ENCODE data around the gene WRAP53.

The WRAP53 gene

DNA sequence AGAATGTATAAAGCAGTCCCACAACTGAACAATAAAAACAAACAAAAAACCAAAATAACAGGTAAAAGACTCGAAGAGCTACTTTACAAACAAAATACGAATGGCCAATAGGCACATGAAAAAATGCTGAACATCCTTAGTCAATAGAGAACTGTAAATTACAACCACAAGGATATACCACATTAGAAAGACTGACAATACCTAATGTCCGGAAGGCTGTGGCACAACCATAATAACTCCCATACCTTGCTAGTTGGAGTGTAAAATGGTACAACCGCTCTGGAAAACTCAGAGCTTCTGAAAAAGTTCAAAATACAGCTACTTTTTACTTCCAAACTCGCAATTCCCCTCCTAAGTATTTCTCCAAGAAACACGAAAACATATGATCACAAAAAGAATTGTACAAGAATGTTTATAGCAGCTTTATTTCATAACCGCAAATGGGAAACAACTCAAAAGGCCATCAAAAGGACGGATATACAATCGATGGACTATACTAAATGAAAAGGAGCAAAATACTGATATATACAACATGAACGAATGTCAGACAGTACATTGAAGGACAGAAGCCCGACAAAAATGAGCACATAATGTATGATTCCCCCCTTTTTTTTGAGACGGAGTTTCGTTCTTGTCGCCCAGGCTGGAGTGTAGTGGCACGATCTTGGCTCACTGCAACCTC lies 3.3 kb upstream of the WRAP53 start:
- in situ Hi-C loops (cut with MboI; ENCODE audit: low pct_unique_long_range_greater_than_20kb, low sequenced_read_pairs, unreplicated experiment) = no loop called here
- TF ChIP-seq, protein P1, sequence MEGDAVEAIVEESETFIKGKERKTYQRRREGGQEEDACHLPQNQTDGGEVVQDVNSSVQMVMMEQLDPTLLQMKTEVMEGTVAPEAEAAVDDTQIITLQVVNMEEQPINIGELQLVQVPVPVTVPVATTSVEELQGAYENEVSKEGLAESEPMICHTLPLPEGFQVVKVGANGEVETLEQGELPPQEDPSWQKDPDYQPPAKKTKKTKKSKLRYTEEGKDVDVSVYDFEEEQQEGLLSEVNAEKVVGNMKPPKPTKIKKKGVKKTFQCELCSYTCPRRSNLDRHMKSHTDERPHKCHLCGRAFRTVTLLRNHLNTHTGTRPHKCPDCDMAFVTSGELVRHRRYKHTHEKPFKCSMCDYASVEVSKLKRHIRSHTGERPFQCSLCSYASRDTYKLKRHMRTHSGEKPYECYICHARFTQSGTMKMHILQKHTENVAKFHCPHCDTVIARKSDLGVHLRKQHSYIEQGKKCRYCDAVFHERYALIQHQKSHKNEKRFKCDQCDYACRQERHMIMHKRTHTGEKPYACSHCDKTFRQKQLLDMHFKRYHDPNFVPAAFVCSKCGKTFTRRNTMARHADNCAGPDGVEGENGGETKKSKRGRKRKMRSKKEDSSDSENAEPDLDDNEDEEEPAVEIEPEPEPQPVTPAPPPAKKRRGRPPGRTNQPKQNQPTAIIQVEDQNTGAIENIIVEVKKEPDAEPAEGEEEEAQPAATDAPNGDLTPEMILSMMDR (IDR thresholded peaks at IDR 0.05; ENCODE audit: extremely low read depth, insufficient read depth, missing control alignments) = no peak
- no peak for DNase-seq (ENCODE audit: low spot score)

DNA sequence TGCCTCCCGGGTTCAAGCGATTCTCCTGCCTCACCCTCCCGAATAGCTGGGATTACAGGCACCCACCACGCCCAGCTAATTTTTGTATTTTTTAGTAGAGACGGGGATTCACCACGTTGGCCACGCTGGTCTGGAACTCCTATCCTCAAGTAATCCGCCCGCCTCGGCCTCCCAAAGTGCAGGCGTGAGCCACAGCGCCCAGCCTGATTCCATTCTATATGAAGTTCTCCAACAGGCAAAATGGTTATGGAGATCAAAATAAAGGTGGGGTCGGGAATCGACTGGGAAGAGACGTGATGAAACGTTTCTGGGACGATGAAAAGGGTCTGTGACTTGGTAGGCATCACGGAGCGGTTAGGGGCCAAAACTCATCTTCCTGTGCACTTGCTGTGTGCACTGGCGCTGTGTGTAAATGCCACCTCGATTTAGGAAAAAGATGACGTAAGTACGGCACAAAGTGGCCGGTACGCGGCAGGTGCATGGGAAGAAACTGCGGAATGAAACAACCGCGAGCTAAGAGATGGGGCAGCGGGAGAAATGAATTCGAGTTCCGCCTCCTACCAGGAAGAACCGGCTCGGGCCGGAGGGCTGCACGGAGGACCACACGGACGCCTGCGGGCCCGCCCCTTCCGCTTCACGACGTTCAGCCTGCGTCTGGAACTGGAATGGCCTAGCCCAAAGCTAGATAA lies 2.6 kb upstream of the WRAP53 start:
- TF ChIP-seq, protein P1 (IDR thresholded peaks at IDR 0.05; ENCODE audit: extremely low read depth, insufficient read depth, missing control alignments) = no peak
- in situ Hi-C loops (cut with MboI; ENCODE audit: low pct_unique_long_range_greater_than_20kb, low sequenced_read_pairs, unreplicated experiment) = no loop called here
- DNase-seq (ENCODE audit: low spot score) = peak; percentile 87

DNA sequence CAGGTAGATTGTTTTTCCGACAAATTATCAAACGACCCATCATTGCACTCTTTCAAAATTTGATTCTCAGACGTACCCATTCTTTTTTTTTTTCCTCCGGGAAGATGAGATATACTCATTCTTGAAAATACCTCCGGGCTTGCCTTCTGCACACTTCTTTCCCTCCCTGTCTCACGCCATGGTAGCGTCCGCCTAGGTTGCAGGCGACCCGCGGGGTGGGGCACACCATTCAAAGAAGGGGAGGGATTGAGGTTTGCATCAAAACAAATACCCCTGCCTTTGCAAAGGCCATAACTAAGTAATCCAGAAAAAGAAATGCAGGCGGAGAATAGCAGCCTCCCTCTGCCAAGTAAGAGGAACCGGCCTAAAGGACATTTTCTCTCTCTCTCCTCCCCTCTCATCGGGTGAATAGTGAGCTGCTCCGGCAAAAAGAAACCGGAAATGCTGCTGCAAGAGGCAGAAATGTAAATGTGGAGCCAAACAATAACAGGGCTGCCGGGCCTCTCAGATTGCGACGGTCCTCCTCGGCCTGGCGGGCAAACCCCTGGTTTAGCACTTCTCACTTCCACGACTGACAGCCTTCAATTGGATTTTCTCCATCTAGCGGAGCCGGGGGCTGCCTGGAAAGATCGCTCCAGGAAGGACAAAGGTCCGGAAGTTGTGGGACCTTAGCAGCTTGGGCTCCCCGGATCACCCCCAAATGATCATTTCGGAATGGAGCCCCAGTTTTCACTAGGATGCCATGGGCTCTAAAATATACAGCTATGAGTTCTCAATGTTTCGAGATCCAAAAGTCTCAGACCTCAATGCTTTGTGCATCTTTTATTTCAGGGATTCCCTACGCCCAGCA lies 1.8 kb upstream of the WRAP53 start:
- peak; percentile 76 for DNase-seq (ENCODE audit: low spot score)

DNA sequence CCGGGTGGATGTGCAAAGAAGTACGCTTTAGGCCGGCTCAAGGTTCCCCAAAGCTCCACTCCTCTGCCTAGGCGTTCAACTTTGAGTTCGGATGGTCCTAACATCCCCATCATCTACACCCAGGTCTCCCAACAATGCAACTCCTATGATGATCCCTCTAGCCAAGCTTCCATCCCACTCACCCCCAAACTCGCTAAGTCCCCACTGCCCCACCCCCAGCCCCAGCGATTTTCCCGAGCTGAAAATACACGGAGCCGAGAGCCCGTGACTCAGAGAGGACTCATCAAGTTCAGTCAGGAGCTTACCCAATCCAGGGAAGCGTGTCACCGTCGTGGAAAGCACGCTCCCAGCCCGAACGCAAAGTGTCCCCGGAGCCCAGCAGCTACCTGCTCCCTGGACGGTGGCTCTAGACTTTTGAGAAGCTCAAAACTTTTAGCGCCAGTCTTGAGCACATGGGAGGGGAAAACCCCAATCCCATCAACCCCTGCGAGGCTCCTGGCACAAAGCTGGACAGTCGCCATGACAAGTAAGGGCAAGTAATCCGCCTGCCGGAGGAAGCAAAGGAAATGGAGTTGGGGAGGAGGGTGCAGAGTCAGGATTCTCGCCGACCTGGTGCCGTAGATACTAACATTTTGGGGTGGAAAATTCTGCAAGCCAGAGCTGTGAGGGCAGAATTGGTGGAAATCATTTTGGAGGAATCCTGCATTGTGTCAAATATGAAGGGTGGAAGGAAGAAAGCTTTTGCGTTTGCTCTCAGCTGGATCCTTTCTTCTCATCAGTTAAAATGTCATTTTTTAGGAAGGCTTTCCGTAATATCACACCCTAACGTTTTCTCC lies 987 bp upstream of the WRAP53 start, which contains the start of gene TP53:
Gene TP53, minus strand, starts transcription at position 419 of the 836 bp plus-strand sequence. CDS start 10,896 bp downstream, outside the sequence.
- TF ChIP-seq, protein P1 (IDR thresholded peaks at IDR 0.05; ENCODE audit: extremely low read depth, insufficient read depth, missing control alignments) = no peak
- in situ Hi-C loops (cut with MboI; ENCODE audit: low pct_unique_long_range_greater_than_20kb, low sequenced_read_pairs, unreplicated experiment) = no loop called here
- peak; percentile 82 for DNase-seq (ENCODE audit: low spot score)

More for the DNA sequence above, 1.8 kb upstream of the WRAP53 start:
- TF ChIP-seq, protein P1 (IDR thresholded peaks at IDR 0.05; ENCODE audit: extremely low read depth, insufficient read depth, missing control alignments) = no peak
- in situ Hi-C loops (cut with MboI; ENCODE audit: low pct_unique_long_range_greater_than_20kb, low sequenced_read_pairs, unreplicated experiment) = no loop called here

DNA sequence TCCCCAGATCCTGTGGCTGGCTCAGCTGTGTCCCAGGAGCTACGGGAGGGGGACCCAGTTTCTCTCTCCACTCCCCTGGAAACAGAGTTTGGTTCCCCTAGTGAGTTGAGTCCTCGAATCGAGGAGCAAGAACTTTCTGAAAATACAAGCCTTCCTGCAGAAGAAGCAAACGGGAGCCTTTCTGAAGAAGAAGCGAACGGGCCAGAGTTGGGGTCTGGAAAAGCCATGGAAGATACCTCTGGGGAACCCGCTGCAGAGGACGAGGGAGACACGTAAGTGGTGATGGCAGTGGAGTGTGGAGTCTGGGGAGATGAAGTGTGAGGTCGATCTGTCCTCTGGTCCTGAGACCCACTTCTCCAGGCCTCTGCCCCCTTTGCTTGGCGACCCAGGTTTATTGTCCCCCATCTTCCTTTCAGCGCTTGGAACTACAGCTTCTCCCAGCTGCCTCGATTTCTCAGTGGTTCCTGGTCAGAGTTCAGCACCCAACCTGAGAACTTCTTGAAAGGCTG lies 585 bp downstream of the WRAP53 start:
- TF ChIP-seq, protein P1 (IDR thresholded peaks at IDR 0.05; ENCODE audit: extremely low read depth, insufficient read depth, missing control alignments) = no peak
- no peak for DNase-seq (ENCODE audit: low spot score)
- in situ Hi-C loops (cut with MboI; ENCODE audit: low pct_unique_long_range_greater_than_20kb, low sequenced_read_pairs, unreplicated experiment) = no loop called here

All from GM13977 (cell line).